Neuronal stem cell (in vitro differentiated cells): ENCODE data around the gene OSBPL10.

Experiments used
- DNase-seq: peaks from one replicate; pipeline ENCODE4 v3.0.0-alpha.2; 2013; ENCODE audit warnings: low spot score
- H2AFZ ChIP-seq: one replicate; pipeline ENCODE4 v1.6.1; 2013; ENCODE audit warnings: mild to moderate bottlenecking, low read length, inconsistent platforms
- H2AK5ac ChIP-seq: 2 replicates; pipeline ENCODE4 v1.6.1; 2013; ENCODE audit warnings: low read depth, mild to moderate bottlenecking, inconsistent platforms, low read length, moderate library complexity, mixed read lengths
- H2BK120ac ChIP-seq: 2 replicates; pipeline ENCODE4 v1.6.1; 2013; ENCODE audit warnings: low read depth, mild to moderate bottlenecking, inconsistent platforms, low read length, moderate library complexity, mixed read lengths
- H2BK12ac ChIP-seq: one replicate; pipeline ENCODE4 v1.6.1; 2013; ENCODE audit warnings: low read length, inconsistent platforms
- H2BK15ac ChIP-seq: 2 replicates; pipeline ENCODE4 v1.6.1; 2013; ENCODE audit warnings: mild to moderate bottlenecking, low read length, inconsistent platforms, mixed read lengths
- H2BK5ac ChIP-seq: one replicate; pipeline ENCODE4 v1.6.1; 2013; ENCODE audit warnings: inconsistent platforms, mild to moderate bottlenecking, low read length, moderate library complexity
- H3K14ac ChIP-seq: one replicate; pipeline ENCODE4 v1.6.1; 2013; ENCODE audit warnings: low read length, inconsistent platforms
- H3K18ac ChIP-seq: 2 replicates; pipeline ENCODE4 v1.6.1; 2013; ENCODE audit warnings: low read length, inconsistent platforms
- H3K23ac ChIP-seq: 2 replicates; pipeline ENCODE4 v1.6.1; 2013; ENCODE audit warnings: low read depth, mild to moderate bottlenecking, mixed read lengths, low read length, inconsistent platforms; ENCODE audit not compliant: poor library complexity
- H3K27ac ChIP-seq: replicated peaks from 3 replicates; pipeline ENCODE4 v1.5.1; 2013; ENCODE audit warnings: low read length, inconsistent platforms
- H3K27me3 ChIP-seq, 3 experiments: 2 replicates each; pipeline ENCODE4 v1.6.1; 2013; ENCODE audit warnings: low read length in 3 of 3, mild to moderate bottlenecking in 2 of 3, inconsistent platforms in 1 of 3, low read depth in 1 of 3, mixed read lengths in 1 of 3, moderate library complexity in 1 of 3; ENCODE audit not compliant: control insufficient read depth in 3 of 3, insufficient read depth in 3 of 3
- H3K36me3 ChIP-seq, 2 donors: replicated peaks in 1 of 2; 2 replicates each; pipeline ENCODE4 v1.6.1; 2013; ENCODE audit warnings: low read length in 2 of 2; ENCODE audit not compliant: control insufficient read depth in 2 of 2, insufficient read depth in 2 of 2
- H3K4ac ChIP-seq: 2 replicates; pipeline ENCODE4 v1.6.1; 2013; ENCODE audit warnings: inconsistent platforms, mild to moderate bottlenecking, low read length, moderate library complexity
- H3K4me1 ChIP-seq, 2 donors: 1 replicate in 1 of 2; 2 replicates in 1 of 2; pipeline ENCODE4 v1.6.1; 2013; ENCODE audit warnings: low read length in 2 of 2, low read depth in 1 of 2; ENCODE audit not compliant: control insufficient read depth in 2 of 2, insufficient read depth in 1 of 2
- H3K4me2 ChIP-seq: one replicate; pipeline ENCODE4 v1.6.1; 2013; ENCODE audit warnings: mild to moderate bottlenecking, low read length, inconsistent platforms; ENCODE audit not compliant: insufficient read depth, poor library complexity, severe bottlenecking
- H3K4me3 ChIP-seq, 2 donors: 2 replicates each; pipeline ENCODE4 v1.5.1; 2013; ENCODE audit warnings: low read length in 2 of 2, mild to moderate bottlenecking in 2 of 2, inconsistent platforms in 1 of 2, moderate library complexity in 1 of 2
- H3K79me1 ChIP-seq: one replicate; pipeline ENCODE4 v1.6.1; 2013; ENCODE audit warnings: low read depth, mild to moderate bottlenecking, inconsistent platforms, low read length, moderate library complexity
- H3K9ac ChIP-seq: one replicate; pipeline ENCODE4 v1.6.1; 2013; ENCODE audit warnings: mild to moderate bottlenecking, low read depth, low read length, inconsistent platforms; ENCODE audit not compliant: poor library complexity
- H3K9me3 ChIP-seq, 2 donors: replicated peaks in 1 of 2; 2 replicates each; pipeline versions ENCODE3 to v1.6.1; 2013; ENCODE audit warnings: low read length in 2 of 2, mild to moderate bottlenecking in 2 of 2, inconsistent platforms in 1 of 2, low read depth in 1 of 2, mixed read lengths in 1 of 2, moderate library complexity in 1 of 2; ENCODE audit not compliant: control insufficient read depth in 2 of 2, insufficient read depth in 1 of 2
- H4K8ac ChIP-seq: one replicate; pipeline ENCODE4 v1.6.1; 2013; ENCODE audit warnings: low read depth, mild to moderate bottlenecking, inconsistent platforms, low read length, moderate library complexity
- H4K91ac ChIP-seq: one replicate; pipeline ENCODE4 v1.6.1; 2013; ENCODE audit warnings: low read length, low read depth, mild to moderate bottlenecking, inconsistent platforms; ENCODE audit not compliant: poor library complexity
- WGBS, 2 donors: extraction: QIAGEN DNeasy Blood & Tissue Kit; methylation state at CpG; one replicate each; pipeline ENCODE4 v1.1.7; 2013; ENCODE audit warnings: missing lambda C conversion rate in 2 of 2, mixed read lengths in 1 of 2; ENCODE audit not compliant: insufficient read length in 2 of 2, insufficient replicate concordance in 1 of 2; ENCODE audit errors: extremely low coverage in 2 of 2; 5-methylcytosine and 5-hydroxymethylcytosine counted together

Gene OSBPL10

DNA sequence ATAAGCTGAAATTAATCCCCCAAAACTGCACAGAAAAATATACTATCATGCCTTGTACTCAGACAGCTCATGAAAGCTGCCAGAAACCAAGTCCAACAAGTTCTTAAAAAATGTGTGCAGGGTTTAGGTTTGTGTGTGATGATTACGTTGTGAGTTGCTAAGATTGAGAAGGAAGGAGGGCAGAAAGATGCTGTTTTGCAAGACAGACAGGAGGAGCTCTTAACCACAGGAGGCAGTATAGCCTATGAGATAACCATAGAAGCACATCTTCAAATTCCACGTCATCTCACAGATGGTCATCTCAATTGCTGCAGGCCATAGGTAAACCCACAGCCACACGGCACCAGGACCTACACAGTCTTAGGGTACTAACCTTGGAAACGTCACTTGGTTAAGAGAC is 256.4 kb downstream of the OSBPL10 start:
- Histone ChIP-seq H2BK12ac (no peak overlapping the region), H3K4me3 (no peak overlapping the region), H2AFZ (no peak overlapping the region), H2BK15ac (no peak overlapping the region), H4K91ac (no peak overlapping the region), H2AK5ac (no peak overlapping the region), H3K23ac (no peak overlapping the region), H2BK5ac (no peak overlapping the region), H3K14ac (no peak overlapping the region), H3K27me3 (no peaks in the 10 kb centered on the region), H3K18ac (no peak overlapping the region), H3K9ac (no peak overlapping the region), H3K36me3 (no peaks in the 10 kb centered on the region), H3K4me1 (peaks cover 0 to 2% of the 10 kb centered on the region in 2 donors), H3K79me1 (no peaks in the 10 kb centered on the region), H3K9me3 (no peaks in the 10 kb centered on the region), H3K4ac (no peak overlapping the region), H3K4me2 (no peak overlapping the region), H4K8ac (no peak overlapping the region), H3K27ac (no peak overlapping the region), H2BK120ac (no peak overlapping the region)
- 100% methylated on average over 1 of the region's 4 CpGs; no CpG with 5 or more reads in 1 of the 2 donors for WGBS, 2 donors
- no peak for DNase-seq

DNA sequence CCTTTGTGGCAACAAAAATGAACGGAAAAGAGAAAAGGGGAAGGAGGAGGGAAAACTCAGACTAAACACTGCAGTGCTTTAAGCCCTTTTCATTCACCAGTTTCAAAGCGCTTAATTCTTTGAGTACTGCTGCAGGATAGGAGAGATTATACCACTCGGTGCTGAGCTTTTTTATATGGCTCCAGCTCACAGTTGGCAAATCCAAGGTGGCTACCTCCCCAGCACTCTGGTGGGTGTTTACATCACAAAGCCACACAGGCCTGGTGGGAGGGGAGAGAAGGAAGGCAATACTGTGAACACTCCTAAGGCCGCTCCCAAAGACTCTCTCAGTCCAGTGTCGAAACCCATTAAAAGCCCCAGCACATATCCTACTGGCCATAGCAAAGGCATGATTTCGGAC is 256.9 kb downstream of the OSBPL10 start:
- H4K8ac ChIP-seq: no peak overlapping the region
- no peak overlapping the region for H3K4me3 ChIP-seq
- H3K4me2 ChIP-seq: no peak overlapping the region
- no peak overlapping the region for H2BK12ac ChIP-seq
- H2BK120ac ChIP-seq: no peak overlapping the region
- H3K79me1 ChIP-seq: no peaks in the 10 kb centered on the region
- H3K4ac ChIP-seq: no peak overlapping the region
- no peak overlapping the region for H3K18ac ChIP-seq
- no peak overlapping the region for H3K14ac ChIP-seq
- no CpG with 5 or more reads among the region's 6 CpGs for WGBS, 2 donors
- no peak overlapping the region for H2BK15ac ChIP-seq
- H2AFZ ChIP-seq: peak overlapping the region; percentile 58
- H3K4me1 ChIP-seq: peaks cover 0 to 2% of the 10 kb centered on the region in 2 donors
- H2BK5ac ChIP-seq: no peak overlapping the region
- no peak overlapping the region for H3K23ac ChIP-seq
- H2AK5ac ChIP-seq: no peak overlapping the region
- H3K9ac ChIP-seq: no peak overlapping the region
- no peak overlapping the region for H4K91ac ChIP-seq
- no peaks in the 10 kb centered on the region for H3K36me3 ChIP-seq
- H3K9me3 ChIP-seq: no peaks in the 10 kb centered on the region
- H3K27me3 ChIP-seq: no peaks in the 10 kb centered on the region
- H3K27ac ChIP-seq: no peak overlapping the region
- DNase-seq: peak; percentile 23

GRCh38 chr3:31723701-31724100 is 257.4 kb downstream of the OSBPL10 start:
- H4K8ac ChIP-seq: no peak overlapping the region
- H2AK5ac ChIP-seq: no peak overlapping the region
- H2BK15ac ChIP-seq: no peak overlapping the region
- H2BK5ac ChIP-seq: no peak overlapping the region
- peaks cover 0 to 2% of the 10 kb centered on the region in 2 donors for H3K4me1 ChIP-seq
- no peak overlapping the region for H4K91ac ChIP-seq
- no peak overlapping the region for H2BK12ac ChIP-seq
- peak overlapping the region; percentile 58 for H2AFZ ChIP-seq
- H3K23ac ChIP-seq: no peak overlapping the region
- no peak overlapping the region for H3K4me2 ChIP-seq
- H3K18ac ChIP-seq: no peak overlapping the region
- no peak overlapping the region for H3K27ac ChIP-seq
- H2BK120ac ChIP-seq: no peak overlapping the region
- DNase-seq: no peak
- H3K9ac ChIP-seq: no peak overlapping the region
- H3K79me1 ChIP-seq: no peaks in the 10 kb centered on the region
- WGBS, 2 donors: no CpG with 5 or more reads among the region's 5 CpGs
- H3K27me3 ChIP-seq: no peaks in the 10 kb centered on the region
- H3K36me3 ChIP-seq: no peaks in the 10 kb centered on the region
- H3K9me3 ChIP-seq: no peaks in the 10 kb centered on the region
- no peak overlapping the region for H3K4ac ChIP-seq
- H3K14ac ChIP-seq: no peak overlapping the region
- H3K4me3 ChIP-seq: no peak overlapping the region

DNA sequence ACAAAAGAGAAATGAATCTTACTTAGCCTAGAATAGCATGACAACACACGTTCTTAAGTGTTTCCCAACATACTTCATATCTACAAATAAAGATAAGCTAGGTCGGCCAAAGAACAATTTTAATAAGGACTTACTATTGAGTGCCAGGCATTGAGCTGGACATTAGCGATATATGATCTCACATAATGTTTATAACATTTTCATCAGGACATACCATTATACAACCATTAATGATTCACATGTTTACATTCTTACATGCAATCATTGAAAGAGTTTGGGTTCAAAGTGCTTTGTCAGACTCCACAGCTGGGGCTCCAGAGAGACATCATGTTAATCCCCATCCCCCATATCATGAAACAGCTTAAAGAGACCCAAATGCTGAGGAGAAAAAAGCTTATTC is 259.4 kb downstream of the OSBPL10 start:
- Histone ChIP-seq H3K27ac (no peak overlapping the region), H2BK120ac (no peak overlapping the region), H3K27me3 (no peaks in the 10 kb centered on the region), H3K4ac (no peak overlapping the region), H3K9ac (no peak overlapping the region), H3K4me2 (no peak overlapping the region), H3K79me1 (no peaks in the 10 kb centered on the region), H3K9me3 (no peaks in the 10 kb centered on the region), H2AFZ (no peak overlapping the region), H2AK5ac (no peak overlapping the region), H3K36me3 (no peaks in the 10 kb centered on the region), H3K4me1 (peaks cover 0 to 2% of the 10 kb centered on the region in 2 donors), H4K91ac (no peak overlapping the region), H2BK5ac (no peak overlapping the region), H4K8ac (no peak overlapping the region), H3K4me3 (no peak overlapping the region), H3K23ac (no peak overlapping the region), H3K14ac (no peak overlapping the region), H2BK15ac (no peak overlapping the region), H2BK12ac (no peak overlapping the region), H3K18ac (no peak overlapping the region)
- no CpG with 5 or more reads among the region's 3 CpGs for WGBS, 2 donors
- no peak for DNase-seq
